ENCODE data around the gene PAM.

DNA sequence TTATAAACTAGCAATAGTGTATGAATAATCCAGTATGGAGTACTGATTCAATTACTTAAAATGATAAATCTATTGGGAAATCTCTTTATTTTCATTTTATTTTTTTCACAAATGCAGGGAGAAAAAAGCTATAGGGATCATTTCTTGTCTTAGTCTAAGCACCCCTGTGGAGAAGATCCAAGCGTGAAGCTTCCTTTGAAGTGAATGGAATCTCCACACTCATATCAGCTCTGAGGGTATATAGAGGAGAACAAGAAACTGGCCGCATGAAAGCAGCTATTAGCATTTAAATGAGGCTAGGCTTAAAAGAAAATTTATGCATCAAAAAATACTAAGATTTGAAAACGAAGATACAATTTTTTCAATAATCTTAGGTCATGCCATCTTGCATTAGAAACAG is 12.9 kb upstream of the PAM start:
- TF ChIP-seq GATA2 (IDR thresholded peaks at IDR 0.05; ENCODE audit: low read depth, low read length): no peak
- TF ChIP-seq GATA3 (IDR thresholded peaks at IDR 0.05; ENCODE audit: low read depth, low read length): no peak
